ENCODE measurements around the gene CCNDBP1.
"Not testable (repeated sequence)": the region's sequence is repeated elsewhere in the genome, so short reads cannot be mapped to it uniquely, and the experiment has no call there.

Gene CCNDBP1

GRCh38 chr15:43183270-43183669 lies 1.9 kb upstream of the CCNDBP1 start:
- Histone ChIP-seq H3K9me3 (ENCODE audit: control insufficient read depth, insufficient read depth, low read length) (no peaks in the 10 kb centered on the region), H3K36me3 (ENCODE audit: insufficient read depth, low read length) (no peaks in the 10 kb centered on the region), H3K9ac (ENCODE audit: low read depth, low read length) (no peak overlapping the region), H3K4me1 (ENCODE audit: insufficient read depth, low read length) (no peaks in the 10 kb centered on the region)

- H3K36me3 ChIP-seq (ENCODE audit: insufficient read depth, low read length) = no peaks in the 10 kb centered on the region
- H3K9ac ChIP-seq (ENCODE audit: low read depth, low read length) = no peak overlapping the region; the same call in 1 of the 2 replicates
- H3K9me3 ChIP-seq (ENCODE audit: control insufficient read depth, insufficient read depth, low read length) = no peaks in the 10 kb centered on the region
- no peaks in the 10 kb centered on the region for H3K4me1 ChIP-seq (ENCODE audit: insufficient read depth, low read length)
These were observed 637 bp upstream of the CCNDBP1 start for GRCh38 chr15:43184407-43185124.

GRCh38 chr15:43186003-43186353 lies 775 bp downstream of the CCNDBP1 start:
- Histone ChIP-seq H3K4me1 (ENCODE audit: insufficient read depth, low read length) (no peaks in the 10 kb centered on the region), H3K9me3 (ENCODE audit: control insufficient read depth, insufficient read depth, low read length) (no peaks in the 10 kb centered on the region), H3K36me3 (ENCODE audit: insufficient read depth, low read length) (no peaks in the 10 kb centered on the region), H3K9ac (ENCODE audit: low read depth, low read length) (peak overlapping the region; percentile 81; the same call in 1 of the 2 replicates)

- Histone ChIP-seq H3K36me3 (ENCODE audit: insufficient read depth, low read length) (no peaks in the 10 kb centered on the region; the same call in 1 of the 2 replicates), H3K9me3 (ENCODE audit: control insufficient read depth, insufficient read depth, low read length) (no peaks in the 10 kb centered on the region), H3K4me1 (ENCODE audit: insufficient read depth, low read length) (no peaks in the 10 kb centered on the region), H3K9ac (ENCODE audit: low read depth, low read length) (no peak overlapping the region)
These were observed 2.4 kb downstream of the CCNDBP1 start for GRCh38 chr15:43187544-43188155.

- H3K9me3 ChIP-seq (ENCODE audit: control insufficient read depth, insufficient read depth, low read length) = no peaks in the 10 kb centered on the region
- H3K9ac ChIP-seq (ENCODE audit: low read depth, low read length) = no peak overlapping the region
- H3K36me3 ChIP-seq (ENCODE audit: insufficient read depth, low read length) = no peaks in the 10 kb centered on the region; the same call in 1 of the 2 replicates
- H3K4me1 ChIP-seq (ENCODE audit: insufficient read depth, low read length) = no peaks in the 10 kb centered on the region
These were observed 4.1 kb downstream of the CCNDBP1 start for GRCh38 chr15:43189296-43189695.

- no peaks in the 10 kb centered on the region for H3K4me1 ChIP-seq (ENCODE audit: insufficient read depth, low read length)
- no peaks in the 10 kb centered on the region for H3K9me3 ChIP-seq (ENCODE audit: control insufficient read depth, insufficient read depth, low read length)
- no peaks in the 10 kb centered on the region; the same call in none of the 2 replicates for H3K36me3 ChIP-seq (ENCODE audit: insufficient read depth, low read length)
- no peak overlapping the region for H3K9ac ChIP-seq (ENCODE audit: low read depth, low read length)
These were observed 5.0 kb downstream of the CCNDBP1 start for GRCh38 chr15:43190178-43190577.

- Histone ChIP-seq H3K9ac (ENCODE audit: low read depth, low read length) (no peak overlapping the region), H3K36me3 (ENCODE audit: insufficient read depth, low read length) (no peaks in the 10 kb centered on the region; the same call in none of the 2 replicates), H3K9me3 (ENCODE audit: control insufficient read depth, insufficient read depth, low read length) (no peaks in the 10 kb centered on the region; the same call in 1 of the 2 replicates), H3K4me1 (ENCODE audit: insufficient read depth, low read length) (no peaks in the 10 kb centered on the region)
These were observed 8.5 kb downstream of the CCNDBP1 start for GRCh38 chr15:43193710-43194109.

- Histone ChIP-seq H3K36me3 (ENCODE audit: insufficient read depth, low read length) (no peaks in the 10 kb centered on the region; the same call in none of the 2 replicates), H3K9ac (ENCODE audit: low read depth, low read length) (no peak overlapping the region), H3K9me3 (ENCODE audit: control insufficient read depth, insufficient read depth, low read length) (no peaks in the 10 kb centered on the region; the same call in 1 of the 2 replicates), H3K4me1 (ENCODE audit: insufficient read depth, low read length) (no peaks in the 10 kb centered on the region)
These were observed 9.6 kb downstream of the CCNDBP1 start for GRCh38 chr15:43194795-43195194.

GRCh38 chr15:43196760-43197548 lies 11.8 kb downstream of the CCNDBP1 start:
- Histone ChIP-seq H3K9ac (ENCODE audit: low read depth, low read length) (no peak overlapping the region), H3K36me3 (ENCODE audit: insufficient read depth, low read length) (no peaks in the 10 kb centered on the region; the same call in 1 of the 2 replicates), H3K4me1 (ENCODE audit: insufficient read depth, low read length) (no peaks in the 10 kb centered on the region), H3K9me3 (ENCODE audit: control insufficient read depth, insufficient read depth, low read length) (no peaks in the 10 kb centered on the region; the same call in 1 of the 2 replicates)

GRCh38 chr15:43197773-43198172 lies 12.6 kb downstream of the CCNDBP1 start:
- not testable (repeated sequence) for H3K4me1 ChIP-seq (ENCODE audit: insufficient read depth, low read length); H3K9ac ChIP-seq (ENCODE audit: low read depth, low read length); H3K36me3 ChIP-seq (ENCODE audit: insufficient read depth, low read length); H3K9me3 ChIP-seq (ENCODE audit: control insufficient read depth, insufficient read depth, low read length)

GRCh38 chr15:43198556-43198955 lies 13.4 kb downstream of the CCNDBP1 start:
- not testable (repeated sequence) for H3K9me3 ChIP-seq (ENCODE audit: control insufficient read depth, insufficient read depth, low read length)

GRCh38 chr15:43198992-43199391 lies 13.8 kb downstream of the CCNDBP1 start:
- Histone ChIP-seq H3K9me3 (ENCODE audit: control insufficient read depth, insufficient read depth, low read length) (no peaks in the 10 kb centered on the region; the same call in 1 of the 2 replicates), H3K4me1 (ENCODE audit: insufficient read depth, low read length) (no peaks in the 10 kb centered on the region; the same call in 1 of the 2 replicates), H3K36me3 (ENCODE audit: insufficient read depth, low read length) (no peaks in the 10 kb centered on the region; the same call in 1 of the 2 replicates), H3K9ac (ENCODE audit: low read depth, low read length) (no peak overlapping the region)

More at GRCh38 chr15:43198556-43198955, 13.4 kb downstream of the CCNDBP1 start:
- not testable (repeated sequence) for H3K4me1 ChIP-seq (ENCODE audit: insufficient read depth, low read length); H3K9ac ChIP-seq (ENCODE audit: low read depth, low read length); H3K36me3 ChIP-seq (ENCODE audit: insufficient read depth, low read length)

GRCh38 chr15:43199945-43200488 lies 14.8 kb downstream of the CCNDBP1 start:
- Histone ChIP-seq H3K9me3 (ENCODE audit: control insufficient read depth, insufficient read depth, low read length) (no peaks in the 10 kb centered on the region; the same call in 1 of the 2 replicates), H3K9ac (ENCODE audit: low read depth, low read length) (no peak overlapping the region), H3K36me3 (ENCODE audit: insufficient read depth, low read length) (no peaks in the 10 kb centered on the region; the same call in 1 of the 2 replicates), H3K4me1 (ENCODE audit: insufficient read depth, low read length) (no peaks in the 10 kb centered on the region; the same call in 1 of the 2 replicates)
